ENCODE results near the gene MSI2. TPM values are rescaled to one million over a fixed set of nuclear protein-coding genes. Genes with fewer than 3 reads are reported as not detected.

The MSI2 gene
- total and polyA plus RNA-seq, 9 of the 15 experiments (the other 6 are each of a cell fraction or from before 2014, with no cell fraction given) = 4.6 to 61.8 (median 42.4) TPM

- TF ChIP-seq BRF2 (IDR thresholded peaks at IDR 0.05; ENCODE audit: borderline replicate concordance, insufficient read depth, insufficient read length) (no peak), ZBTB7A (IDR thresholded peaks at IDR 0.05; ENCODE audit: borderline replicate concordance, control insufficient read depth, low read depth, low read length) (peak; percentile 76), CCNT2 (IDR thresholded peaks at IDR 0.05; ENCODE audit: borderline replicate concordance, extremely low read depth, insufficient read length, low read depth, low read length) (no peak), USF2 (CRISPR knock-in tag; IDR thresholded peaks at IDR 0.05) (peak; percentile 68), TAF1 (IDR thresholded peaks at IDR 0.05; ENCODE audit: control insufficient read depth, extremely low read depth, insufficient read depth, low read length, severe bottlenecking) (peak; percentile 37), MAZ (CRISPR knock-in tag; conservative IDR thresholded peaks at IDR 0.05 in 1 of 2, IDR thresholded peaks at IDR 0.05 in 1 of 2) (peak; percentile 72 to 94), CREB3L1 (IDR thresholded peaks at IDR 0.05; ENCODE audit: borderline replicate concordance, low read depth) (no peak), ETS1 (conservative IDR thresholded peaks at IDR 0.05; ENCODE audit: control insufficient read depth, low read depth, low read length) (0 out of 2 replicates have a peak, but pooled peaks have one; percentile 55), GMEB1 (CRISPR knock-in tag; IDR thresholded peaks at IDR 0.05) (peak; percentile 61), GATAD2B (IDR thresholded peaks at IDR 0.05; ENCODE audit: borderline replicate concordance) (peak; percentile 31; the same call in 1 of the 2 replicates), ZNF431 (CRISPR knock-in tag; IDR thresholded peaks at IDR 0.05) (no peak), FOXM1 (IDR thresholded peaks at IDR 0.05; ENCODE audit: low read depth) (no peak), FOXM1 (CRISPR knock-in tag; IDR thresholded peaks at IDR 0.05; ENCODE audit: low read depth) (0 out of 2 replicates have a peak, but pooled peaks have one; percentile 42), NR4A1 (CRISPR knock-in tag; IDR thresholded peaks at IDR 0.05) (no peak), NR4A1 (tag; IDR thresholded peaks at IDR 0.05) (no peak), BHLHE40 (IDR thresholded peaks at IDR 0.05; ENCODE audit: low read length) (peak; percentile 76; the same call in 1 of the 2 replicates), JUNB (CRISPR knock-in tag; conservative IDR thresholded peaks at IDR 0.05) (no peak), POLR2AphosphoS5 (IDR thresholded peaks at IDR 0.05; ENCODE audit: control insufficient read depth, insufficient read depth, low read depth, low read length) (peak; percentile 23; the same call in 1 of the 2 replicates)
Measured at GRCh38 chr17:57255776-57256681, at the start of gene MSI2 (continued).

Data from K562 (cell line).